ENCODE results near the gene NR1D1.

Gene NR1D1

DNA sequence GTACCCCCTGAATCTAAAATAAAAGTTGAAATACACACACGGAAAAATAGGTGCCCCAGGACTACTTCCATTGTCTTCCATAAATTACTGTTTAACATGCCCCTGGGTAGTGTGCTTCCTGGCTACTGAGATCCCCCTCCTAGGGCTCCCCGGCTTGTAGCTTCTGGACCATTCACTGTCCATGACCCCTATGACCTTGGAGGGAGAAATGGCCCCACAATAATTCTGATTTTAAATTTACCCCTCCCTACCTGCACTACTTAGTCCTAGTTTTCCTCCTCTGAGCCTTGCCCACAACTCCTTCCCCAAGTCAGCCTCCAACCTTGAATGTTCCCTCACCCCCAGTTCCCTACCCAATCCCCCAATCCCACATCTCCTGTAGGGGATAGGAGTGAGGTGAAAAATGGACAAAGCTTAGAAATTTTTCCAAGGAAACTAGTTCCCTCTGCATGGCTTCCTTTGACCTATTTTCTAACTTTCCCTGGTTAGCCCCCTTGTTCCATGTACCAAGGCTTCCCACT, 11.9 kb upstream of the NR1D1 start:
- in situ Hi-C loops (cut with MboI; ENCODE audit: low sequenced_read_pairs, unreplicated experiment), result no loop called here
- TF ChIP-seq, protein P1, sequence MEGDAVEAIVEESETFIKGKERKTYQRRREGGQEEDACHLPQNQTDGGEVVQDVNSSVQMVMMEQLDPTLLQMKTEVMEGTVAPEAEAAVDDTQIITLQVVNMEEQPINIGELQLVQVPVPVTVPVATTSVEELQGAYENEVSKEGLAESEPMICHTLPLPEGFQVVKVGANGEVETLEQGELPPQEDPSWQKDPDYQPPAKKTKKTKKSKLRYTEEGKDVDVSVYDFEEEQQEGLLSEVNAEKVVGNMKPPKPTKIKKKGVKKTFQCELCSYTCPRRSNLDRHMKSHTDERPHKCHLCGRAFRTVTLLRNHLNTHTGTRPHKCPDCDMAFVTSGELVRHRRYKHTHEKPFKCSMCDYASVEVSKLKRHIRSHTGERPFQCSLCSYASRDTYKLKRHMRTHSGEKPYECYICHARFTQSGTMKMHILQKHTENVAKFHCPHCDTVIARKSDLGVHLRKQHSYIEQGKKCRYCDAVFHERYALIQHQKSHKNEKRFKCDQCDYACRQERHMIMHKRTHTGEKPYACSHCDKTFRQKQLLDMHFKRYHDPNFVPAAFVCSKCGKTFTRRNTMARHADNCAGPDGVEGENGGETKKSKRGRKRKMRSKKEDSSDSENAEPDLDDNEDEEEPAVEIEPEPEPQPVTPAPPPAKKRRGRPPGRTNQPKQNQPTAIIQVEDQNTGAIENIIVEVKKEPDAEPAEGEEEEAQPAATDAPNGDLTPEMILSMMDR (IDR thresholded peaks at IDR 0.05; ENCODE audit: borderline replicate concordance, control extremely low read depth, extremely low read depth, insufficient read depth, missing control alignments), result no peak
- no peak for DNase-seq (ENCODE audit: low spot score)

DNA sequence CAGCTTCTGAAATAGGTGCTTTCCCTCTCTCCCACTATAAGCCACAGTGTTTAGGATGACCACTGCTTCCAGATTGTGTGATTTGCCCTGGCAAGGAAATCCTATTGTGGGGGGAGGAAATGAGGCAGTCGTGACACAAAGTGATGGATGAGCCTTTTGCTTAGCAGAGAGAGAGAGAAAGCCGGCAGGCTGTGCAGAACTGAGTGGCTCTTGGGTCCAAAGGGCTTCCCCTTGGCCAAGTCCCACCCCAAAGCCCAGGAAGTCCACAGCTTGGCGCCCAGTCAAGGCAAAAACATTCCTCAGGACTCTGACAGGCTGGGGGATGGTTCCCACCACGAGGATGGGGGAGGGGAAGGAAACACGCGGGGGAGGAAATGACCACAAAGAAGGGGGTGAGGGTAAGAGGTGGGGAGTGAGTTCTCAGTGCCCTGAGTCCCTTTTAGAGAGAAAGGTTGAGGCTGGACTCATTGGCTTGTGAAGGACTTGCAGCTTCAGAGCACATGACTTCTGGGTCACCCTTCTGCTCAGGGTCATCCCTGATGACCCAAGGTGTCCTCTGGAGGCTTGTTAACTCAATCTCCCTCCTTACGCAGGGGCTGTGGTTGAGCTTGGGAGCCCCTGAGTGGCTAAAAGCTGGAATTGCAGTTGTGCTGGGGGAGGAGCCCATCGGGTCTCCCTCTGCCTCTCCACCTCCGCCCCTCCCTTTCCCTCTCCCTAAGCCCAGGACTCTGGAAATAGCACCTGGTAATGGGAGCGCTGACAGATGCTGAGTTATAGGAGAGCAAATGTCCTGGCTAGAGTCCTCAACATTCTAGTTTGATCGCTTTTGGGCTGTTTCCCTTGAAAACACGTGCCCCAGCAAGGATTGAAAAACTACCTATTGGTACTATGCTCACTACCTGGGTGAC, 11.1 kb upstream of the NR1D1 start:
- in situ Hi-C loops (cut with MboI; ENCODE audit: low sequenced_read_pairs, unreplicated experiment), result no loop called here
- TF ChIP-seq, protein P1 (IDR thresholded peaks at IDR 0.05; ENCODE audit: borderline replicate concordance, control extremely low read depth, extremely low read depth, insufficient read depth, missing control alignments), result peak; percentile 81
- peak; percentile 83 for DNase-seq (ENCODE audit: low spot score)

DNA sequence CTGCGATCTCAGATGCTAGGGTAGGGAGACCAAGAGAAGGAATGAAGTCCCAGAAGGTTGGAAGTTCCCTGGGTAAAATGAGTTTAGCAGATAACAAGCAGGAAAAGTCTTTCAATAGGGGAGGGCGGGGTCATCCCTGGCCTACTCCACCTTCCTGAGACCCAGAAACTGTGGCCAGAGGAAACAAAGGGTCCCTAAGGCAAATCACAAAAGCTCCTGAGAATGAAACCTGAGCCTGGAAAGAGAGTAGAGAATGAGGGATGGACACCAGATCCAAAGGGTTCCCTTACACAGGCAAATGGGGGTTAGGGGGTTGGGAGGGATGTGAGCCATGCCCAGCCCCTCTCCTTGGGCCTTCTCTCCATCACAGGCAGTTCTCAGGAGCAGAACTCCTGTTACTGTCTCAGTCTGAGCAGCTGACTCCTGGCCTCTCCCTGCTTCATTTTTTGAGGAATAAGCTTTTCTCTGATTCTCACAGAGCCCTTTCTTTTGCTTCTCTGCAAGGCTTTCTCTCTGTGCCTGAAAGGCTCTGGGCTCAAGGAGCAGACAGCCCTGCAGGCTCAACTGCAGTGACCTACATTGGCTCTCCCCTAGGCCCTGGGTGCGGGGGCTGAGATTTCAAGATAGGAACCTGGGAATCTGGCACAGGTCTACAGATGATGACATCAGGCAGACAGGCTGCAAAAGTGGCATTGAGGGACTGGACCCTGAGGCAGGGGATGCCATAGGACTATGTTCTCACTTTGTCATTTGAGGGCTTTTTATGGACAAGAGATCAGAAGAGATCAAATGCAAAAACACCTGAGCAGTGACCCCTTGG, 9.8 kb upstream of the NR1D1 start:
- in situ Hi-C loops (cut with MboI; ENCODE audit: low sequenced_read_pairs, unreplicated experiment), result no loop called here
- DNase-seq (ENCODE audit: low spot score), result no peak
- TF ChIP-seq, protein P1 (IDR thresholded peaks at IDR 0.05; ENCODE audit: borderline replicate concordance, control extremely low read depth, extremely low read depth, insufficient read depth, missing control alignments), result no peak

DNA sequence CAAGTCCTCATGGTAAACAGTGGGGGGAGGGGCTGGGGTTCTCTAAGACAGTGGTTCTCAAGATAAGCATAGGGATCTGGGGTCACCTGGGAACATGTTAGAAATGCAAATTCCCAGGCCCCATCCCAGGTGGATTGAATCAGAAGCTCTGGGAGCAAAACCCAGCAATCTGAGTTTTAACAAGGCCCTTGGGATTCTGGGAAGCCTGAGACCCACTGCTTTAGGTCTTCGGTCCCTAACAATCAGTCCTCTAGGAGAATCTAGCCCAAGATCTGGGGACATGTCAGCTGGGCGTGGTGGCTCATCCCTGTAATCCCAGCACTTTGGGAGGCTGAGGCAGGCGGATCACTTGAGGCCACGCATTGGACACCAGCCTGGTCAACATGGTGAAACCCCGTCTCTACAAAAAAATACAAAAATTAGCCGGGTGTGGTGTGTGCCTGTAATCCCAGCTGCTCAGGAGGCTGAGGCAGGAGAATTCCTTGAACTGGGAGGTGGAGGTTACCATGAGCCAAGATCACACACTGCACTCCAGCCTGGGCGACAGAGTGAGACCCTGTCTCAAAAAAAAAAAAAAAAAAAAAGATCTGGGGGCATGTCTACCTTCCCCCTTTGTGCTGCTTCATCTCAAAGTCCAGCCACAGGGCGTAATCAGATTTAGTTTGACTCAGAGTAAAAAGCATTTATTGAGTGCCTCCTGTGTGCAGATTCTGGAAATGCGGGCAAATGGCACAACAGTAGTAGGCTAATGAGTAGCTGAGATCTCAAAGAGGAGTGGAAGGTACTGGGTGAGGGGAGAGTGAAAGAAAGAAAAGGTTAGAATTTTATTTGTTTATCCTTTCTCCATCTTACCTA, 8.8 kb upstream of the NR1D1 start:
- TF ChIP-seq, protein P1 (IDR thresholded peaks at IDR 0.05; ENCODE audit: borderline replicate concordance, control extremely low read depth, extremely low read depth, insufficient read depth, missing control alignments), result no peak
- DNase-seq (ENCODE audit: low spot score), result no peak
- in situ Hi-C loops (cut with MboI; ENCODE audit: low sequenced_read_pairs, unreplicated experiment), result no loop called here

DNA sequence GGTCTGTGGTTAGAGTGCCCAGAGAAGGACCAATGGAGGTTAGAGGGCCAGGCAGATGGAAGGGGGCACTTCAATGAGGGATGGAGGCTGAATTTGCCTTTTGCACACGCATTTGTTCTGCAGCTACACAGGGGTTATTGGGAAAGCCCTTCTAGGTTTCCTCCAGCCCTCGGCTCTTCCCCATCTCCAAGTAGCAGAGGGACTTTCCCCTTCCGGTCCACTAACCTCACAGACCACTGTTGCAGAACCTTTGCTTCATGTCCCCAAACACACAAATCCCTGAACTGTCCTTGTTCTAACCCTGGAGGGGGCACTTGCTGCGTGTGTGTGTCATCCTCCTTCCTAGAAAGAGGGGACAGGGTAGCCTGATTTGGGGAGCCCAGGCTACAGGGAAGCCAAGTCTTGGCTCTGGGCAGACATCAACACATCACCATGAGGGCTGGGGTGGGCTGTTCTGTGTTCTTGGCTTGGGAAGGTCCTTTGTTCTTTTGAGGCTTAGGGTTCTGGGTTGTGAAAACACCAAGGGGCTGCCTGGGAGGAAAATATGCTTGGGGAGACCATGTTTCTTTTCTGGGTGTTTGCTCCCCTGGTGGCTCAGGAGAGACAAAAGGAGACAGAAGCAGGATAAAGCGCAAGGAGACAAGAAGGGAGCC, 7.3 kb upstream of the NR1D1 start:
- no peak for DNase-seq (ENCODE audit: low spot score)
- TF ChIP-seq, protein P1 (IDR thresholded peaks at IDR 0.05; ENCODE audit: borderline replicate concordance, control extremely low read depth, extremely low read depth, insufficient read depth, missing control alignments), result no peak
- in situ Hi-C loops (cut with MboI; ENCODE audit: low sequenced_read_pairs, unreplicated experiment), result no loop called here

Measured in GM13976 (cell line).